ENCODE results near the gene ANKFN1.

DNA sequence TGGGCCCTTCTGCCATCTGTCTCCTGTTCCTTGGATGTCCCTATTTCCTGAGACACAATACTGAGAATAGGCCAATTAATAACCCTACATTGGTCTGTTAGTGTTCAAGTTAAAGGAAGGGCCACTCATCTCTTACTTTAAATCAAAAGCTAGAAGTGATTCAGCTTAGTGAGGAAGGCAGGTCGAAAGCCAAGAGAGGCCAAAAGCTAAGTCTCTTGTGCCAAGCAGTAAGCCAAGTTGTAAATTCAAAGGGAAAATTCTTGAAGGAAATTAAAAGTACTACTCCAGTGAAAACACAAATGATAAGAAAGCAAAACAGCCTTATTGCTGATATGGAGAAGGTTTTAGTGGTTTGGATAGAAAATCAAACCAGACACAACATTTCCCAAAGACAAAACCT lies 28.8 kb downstream of the ANKFN1 start:
- TF ChIP-seq, protein P1, sequence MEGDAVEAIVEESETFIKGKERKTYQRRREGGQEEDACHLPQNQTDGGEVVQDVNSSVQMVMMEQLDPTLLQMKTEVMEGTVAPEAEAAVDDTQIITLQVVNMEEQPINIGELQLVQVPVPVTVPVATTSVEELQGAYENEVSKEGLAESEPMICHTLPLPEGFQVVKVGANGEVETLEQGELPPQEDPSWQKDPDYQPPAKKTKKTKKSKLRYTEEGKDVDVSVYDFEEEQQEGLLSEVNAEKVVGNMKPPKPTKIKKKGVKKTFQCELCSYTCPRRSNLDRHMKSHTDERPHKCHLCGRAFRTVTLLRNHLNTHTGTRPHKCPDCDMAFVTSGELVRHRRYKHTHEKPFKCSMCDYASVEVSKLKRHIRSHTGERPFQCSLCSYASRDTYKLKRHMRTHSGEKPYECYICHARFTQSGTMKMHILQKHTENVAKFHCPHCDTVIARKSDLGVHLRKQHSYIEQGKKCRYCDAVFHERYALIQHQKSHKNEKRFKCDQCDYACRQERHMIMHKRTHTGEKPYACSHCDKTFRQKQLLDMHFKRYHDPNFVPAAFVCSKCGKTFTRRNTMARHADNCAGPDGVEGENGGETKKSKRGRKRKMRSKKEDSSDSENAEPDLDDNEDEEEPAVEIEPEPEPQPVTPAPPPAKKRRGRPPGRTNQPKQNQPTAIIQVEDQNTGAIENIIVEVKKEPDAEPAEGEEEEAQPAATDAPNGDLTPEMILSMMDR (IDR thresholded peaks at IDR 0.05) = no peak
- TF ChIP-seq POLR2A (IDR thresholded peaks at IDR 0.05) = no peak
